GM23338 (cell line): ENCODE results near the gene SGMS2. TPM values are rescaled to one million over a fixed set of nuclear protein-coding genes. Genes with fewer than 3 reads are reported as not detected.

Experiments used
- ATAC-seq: fragments of 200-7000 bp; cut with Tn5 transposase; 3 replicates; pipeline ENCODE4 v1.9.1; 2020
- DNase-seq: peaks from one replicate; pipeline ENCODE4 v3.0.0-alpha.2; 2015; ENCODE audit warnings: low spot score
- H2AFZ ChIP-seq: fragments of 200-600 bp; sonication (generic); 2 replicates; pipeline ENCODE4 v1.8.0; 2016; ENCODE audit warnings: antibody characterized with exemption, mild to moderate bottlenecking, moderate library complexity
- H3F3A ChIP-seq: fragments of 200-600 bp; sonication (generic); replicated peaks from 2 replicates; pipeline ENCODE4 v1.8.0; 2017; ENCODE audit warnings: antibody characterized with exemption, mixed run types, low read depth
- H3K27ac ChIP-seq: fragments of 200-600 bp; sonication (generic); 2 replicates; pipeline ENCODE4 v1.6.1; 2016; ENCODE audit warnings: low read depth
- H3K27me3 ChIP-seq: fragments of 200-600 bp; sonication (generic); 2 replicates; pipeline ENCODE4 v1.8.0; 2016; ENCODE audit warnings: mild to moderate bottlenecking, mixed run types, moderate library complexity; ENCODE audit not compliant: insufficient read depth
- H3K36me3 ChIP-seq: fragments of 200-600 bp; sonication (generic); 2 replicates; pipeline ENCODE4 v1.8.0; 2016; ENCODE audit warnings: mild to moderate bottlenecking; ENCODE audit not compliant: insufficient read depth
- H3K4me1 ChIP-seq: fragments of 200-600 bp; sonication (generic); 2 replicates; pipeline ENCODE4 v1.8.0; 2016; ENCODE audit warnings: mild to moderate bottlenecking, moderate library complexity; ENCODE audit not compliant: insufficient read depth
- H3K4me2 ChIP-seq: fragments of 200-600 bp; sonication (generic); 2 replicates; pipeline ENCODE4 v1.7.1; 2017; ENCODE audit warnings: mixed run types
- H3K4me3 ChIP-seq: fragments of 200-600 bp; sonication (generic); 2 replicates; pipeline ENCODE4 v1.6.1; 2016; ENCODE audit warnings: mixed run types
- H3K79me2 ChIP-seq: fragments of 200-600 bp; sonication (generic); replicated peaks from 2 replicates; pipeline ENCODE4 v1.8.0; 2017; ENCODE audit warnings: mild to moderate bottlenecking; ENCODE audit not compliant: insufficient read depth
- H3K9me2 ChIP-seq: fragments of 200-600 bp; sonication (generic); 2 replicates; pipeline ENCODE4 v1.8.0; 2017; ENCODE audit not compliant: insufficient read depth
- H4K20me1 ChIP-seq: fragments of 200-600 bp; sonication (generic); replicated peaks from 2 replicates; pipeline ENCODE4 v1.8.0; 2017; ENCODE audit warnings: mild to moderate bottlenecking; ENCODE audit not compliant: insufficient read depth
- H3K27ac Mint-ChIP-seq: 2 replicates; pipeline ENCODE4 v1.8.0; 2020; ENCODE audit warnings: inconsistent platforms, mild to moderate bottlenecking, moderate library complexity, mixed read lengths
- H3K27me3 Mint-ChIP-seq: 3 replicates; pipeline ENCODE4 v1.8.0; 2022; ENCODE audit warnings: low read depth, mild to moderate bottlenecking, moderate library complexity, mixed read lengths, inconsistent platforms; ENCODE audit not compliant: insufficient read depth, poor library complexity
- H3K36me3 Mint-ChIP-seq: 3 replicates; pipeline ENCODE4 v1.8.0; 2021; ENCODE audit warnings: low read depth, mild to moderate bottlenecking, inconsistent platforms, moderate library complexity, mixed read lengths
- H3K4me1 Mint-ChIP-seq: 3 replicates; pipeline ENCODE4 v1.8.0; 2020; ENCODE audit warnings: mild to moderate bottlenecking, inconsistent platforms, mixed read lengths
- H3K4me3 Mint-ChIP-seq: 3 replicates; pipeline ENCODE4 v1.8.0; 2021; ENCODE audit warnings: moderate library complexity, mild to moderate bottlenecking, inconsistent platforms, mixed read lengths
- H3K9me3 Mint-ChIP-seq: 3 replicates; pipeline ENCODE4 v1.8.0; 2020; ENCODE audit warnings: moderate library complexity, mild to moderate bottlenecking, inconsistent platforms, mixed read lengths
- CREB1 ChIP-seq: fragments of 250-450 bp; sonication (Bioruptor Pico); IDR thresholded peaks from 2 replicates; pipeline ENCODE4 v1.5.0; 2020; ENCODE audit warnings: low read depth, mild to moderate bottlenecking, moderate library complexity
- CTCF ChIP-seq, 2 experiments: fragments of 200-600 bp in 1 of 2; sonication (generic) in 1 of 2; conservative IDR thresholded peaks; 2 replicates each; pipeline versions ENCODE4 v1.5.1 to v1.6.1; 2016 to 2017; ENCODE audit warnings: antibody characterized with exemption in 2 of 2, low read depth in 2 of 2, mild to moderate bottlenecking in 2 of 2, moderate library complexity in 1 of 2
- ETS1 ChIP-seq: IDR thresholded peaks from 2 replicates; pipeline ENCODE4 v1.6.1; 2016; ENCODE audit warnings: antibody characterized with exemption
- JUNB ChIP-seq: IDR thresholded peaks from one replicate; pipeline ENCODE4 v1.6.1; 2016; ENCODE audit warnings: antibody characterized with exemption; ENCODE audit not compliant: unreplicated experiment
- REST ChIP-seq: IDR thresholded peaks from one replicate; pipeline ENCODE4 v1.6.1; 2018; ENCODE audit warnings: antibody characterized with exemption; ENCODE audit not compliant: unreplicated experiment
- ZNF114 ChIP-seq: fragments of 250-450 bp; sonication (Bioruptor Pico); IDR thresholded peaks from 2 replicates; pipeline ENCODE4 v1.5.0; 2020; ENCODE audit warnings: mild to moderate bottlenecking, moderate library complexity
- ZNF462 ChIP-seq: fragments of 250-450 bp; sonication (Bioruptor Pico); IDR thresholded peaks from 2 replicates; pipeline ENCODE4 v1.5.0; 2020; ENCODE audit warnings: mild to moderate bottlenecking, moderate library complexity
- polyA plus RNA-seq: library from polyadenylated mRNA; unstranded; fragments of >200 nt; fragmentation: Nextera tagmentation; extraction: Ambion mirVana; gene quantifications from 2 replicates; pipeline ENCODE4 v1.2.1, GENCODE V29; 2016
- total RNA-seq: library from RNA; depleted of rRNA; stranded (reverse); fragments of >200 nt; shearing (Covaris generic); gene quantifications from 2 replicates; pipeline ENCODE4 v1.2.3, GENCODE V29; 2014

The SGMS2 gene
- total and polyA plus RNA-seq, 2 experiments from 2014 or later: 0.35 to 1.1 TPM

- no peak for TF ChIP-seq REST
These were observed 33.5 kb downstream of the SGMS2 start (continued) for GRCh38 chr4:107858158-107858742.

GRCh38 chr4:107862658-107863057, 37.9 kb downstream of the SGMS2 start:
- H3K4me2 ChIP-seq: peak overlapping the region; percentile 46; the same call in 1 of the 2 replicates
- H4K20me1 ChIP-seq: no peaks in the 10 kb centered on the region
- Mint-ChIP-seq H3K27me3 (peaks cover 2% of the 10 kb centered on the region), H3K4me1 (peaks cover 24% of the 10 kb centered on the region; the same call in 2 of the 3 replicates), H3K27ac (no peak overlapping the region), H3K9me3 (no peaks in the 10 kb centered on the region), H3K36me3 (no peaks in the 10 kb centered on the region), H3K4me3 (no peak overlapping the region)
- peaks cover 23% of the 10 kb centered on the region for H3K4me1 ChIP-seq
- H3K27me3 ChIP-seq: no peaks in the 10 kb centered on the region
- ATAC-seq: no peak
- H3K9me2 ChIP-seq: 0 out of 2 replicates have a peak, but pooled peaks cover 3% of the 10 kb centered on the region
- no peak overlapping the region for H3K27ac ChIP-seq
- H3F3A ChIP-seq: no peaks in the 10 kb centered on the region
- H2AFZ ChIP-seq: no peak overlapping the region
- no peaks in the 10 kb centered on the region for H3K36me3 ChIP-seq
- no peak overlapping the region for H3K4me3 ChIP-seq
- H3K79me2 ChIP-seq: no peaks in the 10 kb centered on the region
- peak; percentile 13 for DNase-seq
- no peak for TF ChIP-seq ZNF462 (CRISPR knock-in tag)
- no peak for TF ChIP-seq CREB1 (CRISPR knock-in tag)
- TF ChIP-seq REST: no peak
- no peak for TF ChIP-seq JUNB
- TF ChIP-seq ETS1: no peak
- TF ChIP-seq ZNF114 (CRISPR knock-in tag): no peak
- TF ChIP-seq CTCF (conservative IDR thresholded peaks at IDR 0.05; ENCODE audit: low read depth in 2 of 2): no peak
